ENCODE measurements around the gene BBLN.

Gene BBLN

DNA sequence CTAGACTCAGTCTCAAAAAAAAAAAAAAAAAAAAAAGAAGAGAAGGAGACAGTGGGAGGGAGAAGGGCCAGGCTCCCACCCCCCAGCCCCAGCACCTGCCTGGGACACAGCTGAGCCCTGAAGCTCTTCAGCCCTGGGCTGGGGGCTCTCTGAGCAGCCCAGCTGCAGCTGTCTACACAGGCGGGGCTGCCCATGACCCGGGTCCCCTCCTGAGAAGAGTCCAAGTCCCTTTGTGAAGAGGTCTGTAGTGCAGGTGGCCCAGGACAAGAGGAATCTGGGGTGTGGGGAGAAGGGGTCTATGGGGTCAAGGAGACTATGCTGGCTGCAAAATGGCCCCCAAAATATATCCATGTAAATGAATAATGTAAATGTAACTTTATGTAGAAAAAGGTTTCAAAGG is 17.5 kb upstream of the BBLN start:
- H3K36me3 ChIP-seq (replicated peaks; ENCODE audit: low read depth, low read length): no peaks in the 10 kb centered on the region
- H3K27me3 ChIP-seq (ENCODE audit: low read depth, low read length): no peaks in the 10 kb centered on the region
- H2AFZ ChIP-seq (ENCODE audit: low read depth, low read length): no peak overlapping the region
- H3K79me2 ChIP-seq (ENCODE audit: low read length): no peaks in the 10 kb centered on the region
- H3K4me2 ChIP-seq (ENCODE audit: low read length): no peak overlapping the region
- no peak for TF ChIP-seq EZH2phosphoT487 (IDR thresholded peaks at IDR 0.05; ENCODE audit: low read depth)
- TF ChIP-seq, protein P1, sequence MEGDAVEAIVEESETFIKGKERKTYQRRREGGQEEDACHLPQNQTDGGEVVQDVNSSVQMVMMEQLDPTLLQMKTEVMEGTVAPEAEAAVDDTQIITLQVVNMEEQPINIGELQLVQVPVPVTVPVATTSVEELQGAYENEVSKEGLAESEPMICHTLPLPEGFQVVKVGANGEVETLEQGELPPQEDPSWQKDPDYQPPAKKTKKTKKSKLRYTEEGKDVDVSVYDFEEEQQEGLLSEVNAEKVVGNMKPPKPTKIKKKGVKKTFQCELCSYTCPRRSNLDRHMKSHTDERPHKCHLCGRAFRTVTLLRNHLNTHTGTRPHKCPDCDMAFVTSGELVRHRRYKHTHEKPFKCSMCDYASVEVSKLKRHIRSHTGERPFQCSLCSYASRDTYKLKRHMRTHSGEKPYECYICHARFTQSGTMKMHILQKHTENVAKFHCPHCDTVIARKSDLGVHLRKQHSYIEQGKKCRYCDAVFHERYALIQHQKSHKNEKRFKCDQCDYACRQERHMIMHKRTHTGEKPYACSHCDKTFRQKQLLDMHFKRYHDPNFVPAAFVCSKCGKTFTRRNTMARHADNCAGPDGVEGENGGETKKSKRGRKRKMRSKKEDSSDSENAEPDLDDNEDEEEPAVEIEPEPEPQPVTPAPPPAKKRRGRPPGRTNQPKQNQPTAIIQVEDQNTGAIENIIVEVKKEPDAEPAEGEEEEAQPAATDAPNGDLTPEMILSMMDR (IDR thresholded peaks at IDR 0.05; ENCODE audit: low read depth, low read length): no peak
- H3K9ac ChIP-seq (ENCODE audit: low read length): no peak overlapping the region
- no peak overlapping the region for H3K4me3 ChIP-seq (ENCODE audit: low read length)
- H3K9me3 ChIP-seq (ENCODE audit: insufficient read depth, low read length): no peaks in the 10 kb centered on the region
- no peaks in the 10 kb centered on the region for H3K4me1 ChIP-seq (ENCODE audit: low read length)
- H4K20me1 ChIP-seq (ENCODE audit: insufficient read depth, low read length): no peaks in the 10 kb centered on the region
- H3K27ac ChIP-seq (ENCODE audit: low read length): no peak overlapping the region

DNA sequence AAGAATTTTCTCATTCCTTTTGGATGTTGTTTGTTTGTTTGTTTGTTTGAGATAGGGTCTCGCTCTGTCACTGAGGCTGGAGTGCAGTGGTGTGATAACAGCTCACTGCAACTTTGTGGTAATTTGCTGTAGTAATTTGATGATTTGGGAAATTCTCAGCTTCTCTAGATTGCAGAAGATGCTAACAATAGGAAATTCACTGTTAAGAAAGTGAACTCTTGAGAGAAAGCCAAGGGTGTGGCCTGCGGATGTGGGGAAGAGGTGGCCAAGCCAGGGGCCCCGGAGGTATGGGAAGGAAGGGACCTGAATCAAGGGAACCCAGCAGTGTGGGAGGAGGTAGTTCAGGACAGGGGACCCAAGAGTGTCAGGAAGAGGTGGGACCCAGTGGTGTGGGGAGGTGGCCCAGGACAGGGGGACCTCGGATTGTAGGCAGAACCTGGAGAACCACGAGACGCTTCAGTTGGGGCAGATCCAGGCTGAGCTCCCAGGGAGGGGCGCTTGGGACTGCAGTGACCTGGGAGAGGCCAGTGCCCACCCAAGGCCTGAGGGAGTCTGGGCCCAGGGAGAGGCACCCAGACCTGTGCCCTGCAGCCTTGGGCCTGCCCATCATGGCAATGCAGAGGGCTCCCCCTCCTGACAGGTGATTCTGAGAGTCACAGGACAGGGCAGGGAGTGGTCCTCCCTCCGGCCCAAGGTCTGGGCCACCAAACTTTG is 16.4 kb upstream of the BBLN start:
- no peak for TF ChIP-seq EZH2phosphoT487 (IDR thresholded peaks at IDR 0.05; ENCODE audit: low read depth)
- TF ChIP-seq, protein P1 (IDR thresholded peaks at IDR 0.05; ENCODE audit: low read depth, low read length): no peak; the same call in 1 of the 2 replicates
- H4K20me1 ChIP-seq (ENCODE audit: insufficient read depth, low read length): no peaks in the 10 kb centered on the region
- H3K36me3 ChIP-seq (replicated peaks; ENCODE audit: low read depth, low read length): no peaks in the 10 kb centered on the region
- no peak overlapping the region for H3K9ac ChIP-seq (ENCODE audit: low read length)
- no peaks in the 10 kb centered on the region for H3K27me3 ChIP-seq (ENCODE audit: low read depth, low read length)
- no peaks in the 10 kb centered on the region for H3K9me3 ChIP-seq (ENCODE audit: insufficient read depth, low read length)
- H3K4me2 ChIP-seq (ENCODE audit: low read length): no peak overlapping the region
- H3K79me2 ChIP-seq (ENCODE audit: low read length): no peaks in the 10 kb centered on the region
- no peaks in the 10 kb centered on the region for H3K4me1 ChIP-seq (ENCODE audit: low read length)
- H2AFZ ChIP-seq (ENCODE audit: low read depth, low read length): no peak overlapping the region
- no peak overlapping the region for H3K4me3 ChIP-seq (ENCODE audit: low read length)
- no peak overlapping the region for H3K27ac ChIP-seq (ENCODE audit: low read length)

DNA sequence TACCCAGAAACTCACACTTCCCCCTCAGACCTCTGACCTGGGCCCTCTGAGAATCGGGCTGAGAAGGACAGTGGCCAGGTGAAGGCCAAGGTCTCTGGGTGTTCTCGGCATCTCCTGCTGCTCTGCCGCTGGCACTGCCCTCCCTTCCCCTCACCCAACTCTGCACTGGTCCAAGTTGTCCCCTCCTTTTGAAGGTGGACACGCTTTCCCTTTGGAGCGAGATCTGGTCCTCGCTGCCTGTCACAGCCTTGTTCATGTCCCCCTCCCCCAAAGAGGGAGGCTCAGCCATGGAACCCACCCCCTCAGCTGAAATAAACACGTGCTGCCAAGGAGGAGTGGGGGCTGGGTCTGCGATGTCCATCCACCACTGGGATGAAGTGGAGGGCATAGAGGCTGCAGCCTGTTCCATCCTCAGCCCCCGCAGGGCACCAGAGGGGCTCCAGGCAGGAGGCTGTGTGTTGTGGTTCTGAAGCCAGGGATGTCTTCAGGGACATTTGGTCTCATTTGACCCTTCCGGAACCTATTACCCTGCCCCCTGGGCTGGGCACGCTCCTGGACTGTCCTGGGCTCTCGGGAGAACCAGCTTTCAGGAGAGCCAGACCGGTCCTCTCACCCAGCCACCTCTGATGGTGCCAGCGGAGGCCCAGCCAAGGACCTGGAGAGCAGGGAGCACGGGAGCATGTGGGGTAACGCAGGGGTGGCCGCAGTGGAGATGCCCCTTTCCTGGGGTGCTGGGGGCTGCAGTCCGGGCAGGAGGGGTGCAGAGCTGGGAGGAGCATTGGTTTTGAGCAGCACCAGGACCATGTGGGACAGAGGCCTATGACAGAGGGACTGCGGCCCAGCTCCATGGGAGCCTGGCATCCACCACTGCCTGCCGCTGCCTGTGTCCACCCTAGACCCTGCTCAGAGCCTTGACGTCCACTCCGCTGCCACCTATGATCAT is 15.6 kb upstream of the BBLN start:
- Histone ChIP-seq H3K79me2 (ENCODE audit: low read length) (no peaks in the 10 kb centered on the region), H3K27ac (ENCODE audit: low read length) (no peak overlapping the region), H3K4me3 (ENCODE audit: low read length) (no peak overlapping the region), H3K27me3 (ENCODE audit: low read depth, low read length) (no peaks in the 10 kb centered on the region), H2AFZ (ENCODE audit: low read depth, low read length) (no peak overlapping the region), H3K9ac (ENCODE audit: low read length) (no peak overlapping the region), H3K4me2 (ENCODE audit: low read length) (no peak overlapping the region), H3K4me1 (ENCODE audit: low read length) (peaks cover 5% of the 10 kb centered on the region; the same call in 1 of the 2 replicates), H4K20me1 (ENCODE audit: insufficient read depth, low read length) (no peaks in the 10 kb centered on the region), H3K36me3 (replicated peaks; ENCODE audit: low read depth, low read length) (no peaks in the 10 kb centered on the region), H3K9me3 (ENCODE audit: insufficient read depth, low read length) (no peaks in the 10 kb centered on the region)
- TF ChIP-seq EZH2phosphoT487 (IDR thresholded peaks at IDR 0.05; ENCODE audit: low read depth): no peak
- TF ChIP-seq, protein P1 (IDR thresholded peaks at IDR 0.05; ENCODE audit: low read depth, low read length): no peak

DNA sequence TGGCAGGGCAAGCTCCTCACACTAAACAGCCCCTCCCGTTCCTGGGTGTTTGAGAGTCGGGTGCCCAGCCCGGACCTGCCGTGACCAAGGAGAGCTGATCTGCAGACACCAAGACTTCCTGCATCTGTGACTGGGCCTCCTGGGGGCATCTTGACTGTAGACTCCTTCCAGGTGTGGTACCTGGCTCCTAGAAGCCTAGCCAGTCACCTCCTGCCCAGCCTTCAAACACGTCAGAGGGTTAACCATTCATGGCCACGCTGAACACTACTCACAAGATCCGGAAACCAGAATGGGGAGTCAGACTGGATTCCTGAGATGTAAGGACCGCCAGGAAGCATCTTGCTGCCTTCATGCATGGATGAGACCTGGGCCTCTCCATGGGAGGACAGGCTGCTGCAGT is 14.5 kb upstream of the BBLN start:
- no peak overlapping the region for H2AFZ ChIP-seq (ENCODE audit: low read depth, low read length)
- no peaks in the 10 kb centered on the region for H3K9me3 ChIP-seq (ENCODE audit: insufficient read depth, low read length)
- H3K9ac ChIP-seq (ENCODE audit: low read length): no peak overlapping the region
- no peak overlapping the region for H3K27ac ChIP-seq (ENCODE audit: low read length)
- no peak overlapping the region for H3K4me3 ChIP-seq (ENCODE audit: low read length)
- H3K27me3 ChIP-seq (ENCODE audit: low read depth, low read length): no peaks in the 10 kb centered on the region
- no peaks in the 10 kb centered on the region for H3K79me2 ChIP-seq (ENCODE audit: low read length)
- TF ChIP-seq, protein P1 (IDR thresholded peaks at IDR 0.05; ENCODE audit: low read depth, low read length): no peak
- TF ChIP-seq EZH2phosphoT487 (IDR thresholded peaks at IDR 0.05; ENCODE audit: low read depth): no peak
- H4K20me1 ChIP-seq (ENCODE audit: insufficient read depth, low read length): no peaks in the 10 kb centered on the region
- peaks cover 5% of the 10 kb centered on the region; the same call in 1 of the 2 replicates for H3K4me1 ChIP-seq (ENCODE audit: low read length)
- no peak overlapping the region for H3K4me2 ChIP-seq (ENCODE audit: low read length)
- H3K36me3 ChIP-seq (replicated peaks; ENCODE audit: low read depth, low read length): no peaks in the 10 kb centered on the region
